Loucy (cell line): Measurements from ENCODE around the gene ZNRF2.

Experiments used
- CTCF ChIP-seq: fragments of 200-600 bp; sonication (generic); conservative IDR thresholded peaks from 2 replicates; pipeline ENCODE4 v1.5.1; 2014; ENCODE audit warnings: mild to moderate bottlenecking, antibody characterized with exemption, low read length
- EZH2phosphoT487 ChIP-seq: fragments of 200-600 bp; IDR thresholded peaks from 2 replicates; pipeline ENCODE4 v1.6.1; 2018; ENCODE audit warnings: antibody characterized with exemption, mild to moderate bottlenecking, moderate library complexity, borderline replicate concordance

- TF ChIP-seq CTCF, result no peak
- no peak for TF ChIP-seq EZH2phosphoT487
Observed at GRCh38 chr7:30364773-30365172, 80.4 kb downstream of the ZNRF2 start.
